ENCODE measurements around the gene MYO5C.

MYO5C gene

GRCh38 chr15:52200831-52201365 lies 94.7 kb downstream of the MYO5C start:
- no peak for DNase-seq (ENCODE audit: low spot score)
- in situ Hi-C loops (cut with MboI; ENCODE audit: low pct_unique_long_range_greater_than_20kb, low sequenced_read_pairs, unreplicated experiment) = no loop called here
- no peak for TF ChIP-seq CTCF (IDR thresholded peaks at IDR 0.05; ENCODE audit: extremely low read depth, insufficient read depth, missing control alignments)

- TF ChIP-seq CTCF (IDR thresholded peaks at IDR 0.05; ENCODE audit: extremely low read depth, insufficient read depth, missing control alignments) = no peak
- DNase-seq (ENCODE audit: low spot score) = no peak
- in situ Hi-C loops (cut with MboI; ENCODE audit: low pct_unique_long_range_greater_than_20kb, low sequenced_read_pairs, unreplicated experiment) = no loop called here
Observed at GRCh38 chr15:52199271-52199670, 96.3 kb downstream of the MYO5C start.

- TF ChIP-seq CTCF (IDR thresholded peaks at IDR 0.05; ENCODE audit: extremely low read depth, insufficient read depth, missing control alignments) = no peak
- no peak for DNase-seq (ENCODE audit: low spot score)
- in situ Hi-C loops (cut with MboI; ENCODE audit: low pct_unique_long_range_greater_than_20kb, low sequenced_read_pairs, unreplicated experiment) = no loop called here
Observed at GRCh38 chr15:52196891-52197290, 98.7 kb downstream of the MYO5C start.

GRCh38 chr15:52193791-52194190 lies 101.8 kb downstream of the MYO5C start:
- in situ Hi-C loops (cut with MboI; ENCODE audit: low pct_unique_long_range_greater_than_20kb, low sequenced_read_pairs, unreplicated experiment) = no loop called here
- TF ChIP-seq CTCF (IDR thresholded peaks at IDR 0.05; ENCODE audit: extremely low read depth, insufficient read depth, missing control alignments) = no peak
- DNase-seq (ENCODE audit: low spot score) = no peak

- DNase-seq (ENCODE audit: low spot score) = no peak
- no peak for TF ChIP-seq CTCF (IDR thresholded peaks at IDR 0.05; ENCODE audit: extremely low read depth, insufficient read depth, missing control alignments)
- in situ Hi-C loops (cut with MboI; ENCODE audit: low pct_unique_long_range_greater_than_20kb, low sequenced_read_pairs, unreplicated experiment) = no loop called here
Observed at GRCh38 chr15:52193321-52193720, 102.3 kb downstream of the MYO5C start.

GRCh38 chr15:52191207-52191606 lies 104.4 kb downstream of the MYO5C start, which contains the start of gene GNB5:
Gene GNB5 (minus strand): TSS chr15:52191392. CDS start chr15:52184676, 6,716 bp downstream.
- in situ Hi-C loops (cut with MboI; ENCODE audit: low pct_unique_long_range_greater_than_20kb, low sequenced_read_pairs, unreplicated experiment) = no loop called here
- no peak for DNase-seq (ENCODE audit: low spot score)
- no peak for TF ChIP-seq CTCF (IDR thresholded peaks at IDR 0.05; ENCODE audit: extremely low read depth, insufficient read depth, missing control alignments)

Data from GM13977 (cell line).